ENCODE results near the gene ZNF438. TPM values are rescaled to one million over a fixed set of nuclear protein-coding genes. Genes with fewer than 3 reads are reported as not detected.

The ZNF438 gene
- total RNA-seq, 2 donors from 2014 or later, result 2.6 to 2.9 TPM

DNA sequence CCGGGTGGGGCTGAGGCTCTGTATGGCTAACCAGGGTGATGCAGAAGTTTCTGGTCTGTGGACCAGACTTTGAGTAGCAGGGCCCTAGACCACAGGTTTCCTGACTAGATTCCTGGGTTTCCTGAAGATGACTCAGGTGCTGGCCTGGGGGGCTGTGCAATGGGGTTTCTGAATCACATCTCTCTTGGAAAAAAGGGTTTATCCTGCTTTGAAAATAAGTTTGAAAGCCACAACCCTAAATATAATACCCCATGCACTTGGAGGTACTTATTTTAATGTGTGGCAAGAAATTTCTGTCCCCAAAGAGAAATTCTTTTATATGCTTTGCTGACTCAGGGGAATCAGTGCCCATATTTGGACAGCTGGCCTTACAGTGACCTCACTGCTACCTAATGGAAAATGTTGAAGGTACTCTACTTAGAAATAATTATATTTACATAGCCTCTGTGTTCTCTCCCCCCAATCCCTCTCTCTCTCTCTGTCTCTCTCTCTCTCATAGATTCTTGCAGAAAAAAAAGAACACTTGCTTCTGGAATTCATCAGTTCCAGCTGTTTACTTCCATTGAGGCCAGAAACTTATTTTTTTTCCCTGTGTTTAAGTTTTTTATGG is 217.7 kb downstream of the ZNF438 start:
- Histone ChIP-seq H3K9me3 (no peaks in the 10 kb centered on the region), H3K27ac (no peak overlapping the region), H3K27me3 (no peaks in the 10 kb centered on the region), H3K4me1 (no peaks in the 10 kb centered on the region), H3K4me3 (no peak overlapping the region), H3K36me3 (replicated peaks in 1 of 2; ENCODE audit: insufficient read depth in 1 of 2, low read depth in 2 of 2) (no peaks in the 10 kb centered on the region)
- TF ChIP-seq, protein P1, sequence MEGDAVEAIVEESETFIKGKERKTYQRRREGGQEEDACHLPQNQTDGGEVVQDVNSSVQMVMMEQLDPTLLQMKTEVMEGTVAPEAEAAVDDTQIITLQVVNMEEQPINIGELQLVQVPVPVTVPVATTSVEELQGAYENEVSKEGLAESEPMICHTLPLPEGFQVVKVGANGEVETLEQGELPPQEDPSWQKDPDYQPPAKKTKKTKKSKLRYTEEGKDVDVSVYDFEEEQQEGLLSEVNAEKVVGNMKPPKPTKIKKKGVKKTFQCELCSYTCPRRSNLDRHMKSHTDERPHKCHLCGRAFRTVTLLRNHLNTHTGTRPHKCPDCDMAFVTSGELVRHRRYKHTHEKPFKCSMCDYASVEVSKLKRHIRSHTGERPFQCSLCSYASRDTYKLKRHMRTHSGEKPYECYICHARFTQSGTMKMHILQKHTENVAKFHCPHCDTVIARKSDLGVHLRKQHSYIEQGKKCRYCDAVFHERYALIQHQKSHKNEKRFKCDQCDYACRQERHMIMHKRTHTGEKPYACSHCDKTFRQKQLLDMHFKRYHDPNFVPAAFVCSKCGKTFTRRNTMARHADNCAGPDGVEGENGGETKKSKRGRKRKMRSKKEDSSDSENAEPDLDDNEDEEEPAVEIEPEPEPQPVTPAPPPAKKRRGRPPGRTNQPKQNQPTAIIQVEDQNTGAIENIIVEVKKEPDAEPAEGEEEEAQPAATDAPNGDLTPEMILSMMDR (IDR thresholded peaks at IDR 0.05), result no peak
- TF ChIP-seq POLR2A (IDR thresholded peaks at IDR 0.05), result no peak
- DNase-seq, result no peak
- intact Hi-C loops (cut with DNase I), result no loop called here
- no peak for ATAC-seq
- WGBS, 2 donors, result 80 to 86% methylated on average over 1 of the region's 1 CpG

DNA sequence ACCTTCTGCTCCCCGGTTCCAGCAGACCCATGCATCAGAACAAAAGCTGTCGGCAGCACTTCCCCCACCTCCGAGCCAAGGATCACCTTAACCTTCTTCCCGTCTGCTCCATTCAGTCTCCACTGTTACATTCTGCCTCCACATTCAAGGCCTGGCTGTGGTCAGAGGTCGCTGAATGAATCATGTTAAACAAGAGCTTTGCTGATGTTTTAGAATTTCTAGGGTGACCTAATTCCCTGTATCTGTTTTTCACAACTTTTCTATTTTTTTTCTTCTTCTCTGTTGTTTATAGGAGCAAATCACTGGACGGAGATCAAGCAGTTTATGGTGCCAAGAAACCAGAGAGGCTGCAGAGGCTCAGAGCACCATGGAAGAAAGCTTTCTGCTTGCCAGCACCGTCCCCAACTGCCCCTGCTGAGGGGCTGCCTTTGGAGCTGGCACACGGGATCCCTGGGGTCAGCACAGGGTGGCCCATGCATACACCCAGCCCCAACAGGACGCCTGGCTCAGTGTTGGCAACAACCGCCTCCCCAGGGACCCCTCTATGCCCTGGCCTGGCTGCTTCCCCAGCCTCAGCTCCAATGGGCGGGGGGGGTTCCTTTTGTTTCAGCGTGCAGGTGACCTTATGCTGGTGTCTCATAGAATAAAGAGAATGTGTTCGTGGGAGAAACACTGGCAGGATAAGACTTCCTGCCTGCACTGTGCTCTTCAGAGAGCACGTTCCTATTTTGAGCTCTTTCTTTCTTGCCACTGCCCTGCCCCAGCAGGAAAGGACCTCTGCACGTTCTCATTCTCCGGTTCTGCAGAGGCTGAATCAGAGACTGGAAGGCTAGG is 219.4 kb downstream of the ZNF438 start:
- WGBS, 2 donors, result 46 to 50% methylated on average over 13 to 16 of the region's 16 CpGs
- H3K4me3 ChIP-seq, result no peak overlapping the region
- peak overlapping the region in 2 of 4 donors; percentile 33 to 40 for H3K27ac ChIP-seq
- TF ChIP-seq, protein P1 (IDR thresholded peaks at IDR 0.05), result no peak
- no peak for TF ChIP-seq POLR2A (IDR thresholded peaks at IDR 0.05)
- no peaks in the 10 kb centered on the region for H3K27me3 ChIP-seq
- no peaks in the 10 kb centered on the region for H3K36me3 ChIP-seq (replicated peaks in 1 of 2; ENCODE audit: insufficient read depth in 1 of 2, low read depth in 2 of 2)
- no peaks in the 10 kb centered on the region for H3K4me1 ChIP-seq
- intact Hi-C loops (cut with DNase I), result no loop called here
- peak; percentile 69 for ATAC-seq
- DNase-seq, result peak in 2 of 4 donors; percentile 16 to 42
- H3K9me3 ChIP-seq, result no peaks in the 10 kb centered on the region

DNA sequence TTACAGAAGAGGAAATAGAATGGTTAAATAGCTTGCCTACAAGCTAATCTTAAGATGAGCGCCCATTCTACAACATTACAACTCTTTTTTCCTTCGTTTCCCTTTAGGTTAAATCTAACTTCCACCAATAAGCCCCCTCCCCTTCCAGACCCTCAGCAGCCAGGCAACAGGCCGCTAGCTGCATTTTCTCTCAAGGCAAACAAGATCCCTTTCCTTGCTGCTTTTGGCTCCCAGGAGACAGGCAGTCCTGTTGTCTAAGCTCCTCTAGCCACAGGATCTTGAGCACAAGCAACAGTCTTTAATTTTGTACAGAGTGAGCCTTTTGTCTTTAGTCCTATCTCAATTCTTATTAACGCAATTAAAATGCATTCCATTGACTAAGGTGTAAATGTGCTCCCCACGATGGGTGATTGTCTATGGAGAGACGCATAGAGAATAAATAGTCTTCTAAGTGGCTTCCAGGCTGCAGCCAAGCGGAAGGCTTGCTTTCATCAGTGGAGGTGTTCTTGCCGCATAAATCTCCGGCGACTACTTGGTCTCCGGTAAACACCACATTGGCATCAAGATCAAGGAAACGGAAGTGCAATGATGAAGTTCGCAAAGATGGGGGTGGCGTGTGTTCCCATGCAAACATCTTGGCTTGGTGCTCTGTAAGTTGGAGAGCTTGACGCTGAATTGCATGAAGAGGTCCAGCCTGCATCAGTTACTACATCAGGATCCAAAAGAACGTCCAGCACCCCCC is 220.2 kb downstream of the ZNF438 start:
- ATAC-seq (peak; percentile 21), DNase-seq (peak in 2 of 4 donors; percentile 11 to 18)
- TF ChIP-seq, protein P1 (IDR thresholded peaks at IDR 0.05), result no peak
- TF ChIP-seq POLR2A (IDR thresholded peaks at IDR 0.05), result no peak
- H3K4me1 ChIP-seq, result no peaks in the 10 kb centered on the region
- H3K36me3 ChIP-seq (replicated peaks in 1 of 2; ENCODE audit: insufficient read depth in 1 of 2, low read depth in 2 of 2), result no peaks in the 10 kb centered on the region
- no peaks in the 10 kb centered on the region for H3K9me3 ChIP-seq
- WGBS, 2 donors, result 53 to 60% methylated on average over 16 of the region's 16 CpGs
- H3K27ac ChIP-seq, result peak overlapping the region in 1 of 4 donors; percentile 17
- no peak overlapping the region for H3K4me3 ChIP-seq
- intact Hi-C loops (cut with DNase I), result no loop called here
- no peaks in the 10 kb centered on the region for H3K27me3 ChIP-seq

DNA sequence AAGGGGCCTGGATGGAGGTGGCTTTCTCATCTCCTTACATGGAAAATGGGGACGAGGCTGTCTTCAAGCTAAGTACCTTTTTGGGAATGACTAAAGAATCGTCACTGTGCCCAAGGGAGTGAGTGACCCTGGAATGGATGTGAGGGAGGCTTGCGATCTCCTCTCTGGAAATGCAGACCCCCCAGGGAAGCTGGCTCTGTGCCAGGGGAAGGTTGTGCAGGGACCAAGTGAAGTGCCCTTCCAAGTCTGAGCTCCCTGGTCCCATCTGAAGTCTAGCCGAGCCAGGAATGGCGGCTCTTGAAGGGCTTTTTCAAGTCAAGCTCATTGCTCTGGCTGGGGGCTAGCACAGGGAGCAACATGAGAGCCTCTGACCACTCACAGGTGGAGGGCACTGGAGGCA is 221.2 kb downstream of the ZNF438 start:
- intact Hi-C loops (cut with DNase I), result no loop called here
- H3K36me3 ChIP-seq (replicated peaks in 1 of 2; ENCODE audit: insufficient read depth in 1 of 2, low read depth in 2 of 2), result no peaks in the 10 kb centered on the region
- no peaks in the 10 kb centered on the region for H3K9me3 ChIP-seq
- H3K27me3 ChIP-seq, result no peaks in the 10 kb centered on the region
- DNase-seq (no peak), ATAC-seq (no peak)
- WGBS, 2 donors, result 75 to 80% methylated on average over 5 of the region's 5 CpGs
- H3K4me3 ChIP-seq, result no peak overlapping the region
- H3K4me1 ChIP-seq, result no peaks in the 10 kb centered on the region
- TF ChIP-seq POLR2A (IDR thresholded peaks at IDR 0.05), result no peak
- TF ChIP-seq, protein P1 (IDR thresholded peaks at IDR 0.05), result no peak
- H3K27ac ChIP-seq, result no peak overlapping the region
